ENCODE results near the gene BANF1. TPM values are rescaled to one million over a fixed set of nuclear protein-coding genes. Genes with fewer than 3 reads are reported as not detected.

Gene BANF1, protein sequence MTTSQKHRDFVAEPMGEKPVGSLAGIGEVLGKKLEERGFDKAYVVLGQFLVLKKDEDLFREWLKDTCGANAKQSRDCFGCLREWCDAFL
- 163 TPM for polyA plus RNA-seq (2013, experiment 1 of 2)
- 152 TPM for polyA plus RNA-seq (2013, experiment 2 of 2)

DNA sequence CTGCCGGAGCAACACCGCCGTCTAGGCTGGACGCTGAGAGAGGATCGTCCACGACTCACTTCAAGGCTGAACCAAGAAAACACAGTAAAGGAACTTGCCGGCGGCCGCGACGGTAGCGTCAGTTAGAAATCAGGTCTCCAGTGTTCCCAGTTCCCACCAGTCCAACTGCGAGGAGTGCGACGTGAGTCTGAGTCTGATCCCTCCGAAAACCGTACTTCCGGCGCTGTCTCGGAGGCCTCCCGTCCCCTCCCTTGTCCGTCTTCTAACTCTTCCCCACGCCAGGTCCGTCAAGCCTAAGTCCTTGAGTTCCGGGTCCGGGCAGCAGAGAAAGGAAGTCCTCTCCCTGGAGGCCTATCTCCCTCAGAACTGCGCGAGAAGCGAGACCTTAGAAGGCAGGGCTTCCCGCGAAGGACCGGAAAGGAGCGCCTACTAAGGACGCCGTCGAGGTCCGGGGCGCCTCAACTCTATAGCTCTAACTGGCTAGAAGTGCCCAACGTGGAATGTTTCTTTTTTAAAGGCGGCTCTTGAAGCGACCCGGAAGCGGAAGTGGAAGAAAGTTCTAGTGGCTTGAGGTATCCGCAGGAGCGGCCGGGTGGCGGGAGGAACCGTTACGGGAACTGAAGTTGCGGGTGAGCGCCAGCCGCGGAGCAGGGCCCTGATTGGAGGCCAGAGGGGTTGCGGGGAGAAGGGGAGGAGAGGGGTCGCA is at the start of gene BANF1, which contains the start of gene EIF1AD:
Gene BANF1 (plus strand): TSS at position 562 of the 706 bp plus-strand sequence. CDS start 748 bp downstream, outside the sequence.
Gene EIF1AD (minus strand): TSS at position 216 of the 706 bp plus-strand sequence. CDS start 1,768 bp downstream, outside the sequence.
- peak within 1 kb of the TSS; percentile 93 for H3K4me3 ChIP-seq (ENCODE audit: extremely low read depth, insufficient read depth, low read length, poor library complexity, severe bottlenecking)
- peaks cover 16% of the 10 kb centered on the region for H3K4me1 ChIP-seq (ENCODE audit: control insufficient read depth, insufficient read depth, low read length, poor library complexity, severe bottlenecking)
- peaks cover 61% of the 10 kb centered on the region for H3K36me3 ChIP-seq (ENCODE audit: control insufficient read depth, insufficient read depth, low read length)
- H3K9me3 ChIP-seq (ENCODE audit: control insufficient read depth, low read length) = no peaks in the 10 kb centered on the region
- WGBS, 2 experiments (ENCODE audit: insufficient coverage in 2 of 2) = 0% methylated on average over 48 to 49 of the region's 55 CpGs
- H3K27ac ChIP-seq (ENCODE audit: low read depth, low read length, severe bottlenecking) = peak within 1 kb of the TSS; percentile 98

DNA sequence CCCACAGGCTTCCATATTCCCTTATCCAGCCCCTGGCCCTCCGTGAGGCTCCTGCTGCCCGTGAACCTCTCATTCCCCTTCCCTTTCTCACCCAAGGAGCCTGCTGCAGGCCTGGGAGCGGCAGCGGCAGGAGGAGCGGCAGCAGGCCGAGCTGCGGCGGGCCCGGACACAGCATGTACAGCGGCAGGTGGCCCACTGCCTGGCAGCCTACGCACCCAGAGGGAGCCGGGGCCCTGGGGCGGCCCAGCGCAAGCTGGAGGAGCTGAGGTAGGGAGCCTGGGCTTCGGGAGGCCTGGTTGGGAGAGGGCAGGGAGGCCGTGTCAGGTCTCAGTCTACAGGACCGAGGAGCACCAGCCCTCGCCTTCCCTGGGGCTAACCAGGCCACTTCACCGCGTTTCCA is 48.8 kb upstream of the BANF1 start:
- Histone ChIP-seq H3K36me3 (ENCODE audit: control insufficient read depth, insufficient read depth, low read length) (no peaks in the 10 kb centered on the region), H3K4me3 (ENCODE audit: extremely low read depth, insufficient read depth, low read length, poor library complexity, severe bottlenecking) (no peak overlapping the region), H3K9me3 (ENCODE audit: control insufficient read depth, low read length) (no peaks in the 10 kb centered on the region), H3K27ac (ENCODE audit: low read depth, low read length, severe bottlenecking) (no peak overlapping the region), H3K4me1 (ENCODE audit: control insufficient read depth, insufficient read depth, low read length, poor library complexity, severe bottlenecking) (no peaks in the 10 kb centered on the region)
- 88 to 95% methylated on average over 8 to 14 of the region's 20 CpGs for WGBS, 2 experiments (ENCODE audit: insufficient coverage in 2 of 2)

DNA sequence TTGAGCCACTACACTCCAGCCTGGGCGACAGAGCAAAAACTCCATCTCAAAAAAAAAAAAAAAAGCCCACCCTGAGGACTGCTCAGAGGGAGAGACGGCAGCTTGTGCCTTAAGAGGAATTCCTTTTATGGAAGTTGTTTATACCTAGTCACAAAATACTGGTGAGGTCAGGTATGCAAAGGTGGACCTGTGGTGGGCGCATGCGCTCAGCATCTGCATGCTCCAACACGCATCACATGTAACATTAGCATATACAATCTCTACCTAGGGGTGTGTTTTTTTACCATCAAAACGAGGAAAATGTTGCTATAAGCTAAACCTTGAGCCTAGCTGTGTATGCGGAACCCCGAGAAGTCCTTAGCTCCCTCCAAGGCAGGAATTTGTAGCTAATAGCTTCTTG is 47.5 kb upstream of the BANF1 start:
- 79 to 88% methylated on average over 3 to 6 of the region's 8 CpGs for whole genome bisulfite sequencing, 2 experiments (ENCODE audit: insufficient coverage in 2 of 2)
- Histone ChIP-seq H3K27ac (ENCODE audit: low read depth, low read length, severe bottlenecking) (no peak overlapping the region), H3K9me3 (ENCODE audit: control insufficient read depth, low read length) (no peaks in the 10 kb centered on the region), H3K4me3 (ENCODE audit: extremely low read depth, insufficient read depth, low read length, poor library complexity, severe bottlenecking) (no peak overlapping the region), H3K4me1 (ENCODE audit: control insufficient read depth, insufficient read depth, low read length, poor library complexity, severe bottlenecking) (no peaks in the 10 kb centered on the region), H3K36me3 (ENCODE audit: control insufficient read depth, insufficient read depth, low read length) (no peaks in the 10 kb centered on the region)

DNA sequence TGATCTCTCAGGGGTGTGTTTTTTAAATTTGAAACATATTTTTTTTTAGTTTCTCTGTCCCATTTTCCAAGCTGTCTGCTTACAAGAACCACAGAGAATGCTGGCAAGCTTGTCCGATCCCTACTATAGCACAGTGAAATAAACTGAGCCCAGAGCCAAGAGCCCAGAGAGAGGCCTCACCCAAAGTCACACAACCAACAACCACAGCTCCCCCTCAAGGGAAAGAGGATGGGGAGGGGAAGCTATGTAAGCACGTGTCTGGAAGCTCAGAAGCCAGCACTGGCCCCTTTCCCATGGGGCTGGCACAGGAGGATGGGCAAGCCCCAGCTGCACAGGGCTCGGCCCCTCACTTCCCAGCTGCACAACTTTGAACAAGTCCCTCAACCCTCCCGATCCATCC is 44.0 kb upstream of the BANF1 start:
- H3K36me3 ChIP-seq (ENCODE audit: control insufficient read depth, insufficient read depth, low read length) = no peaks in the 10 kb centered on the region
- H3K27ac ChIP-seq (ENCODE audit: low read depth, low read length, severe bottlenecking) = no peak overlapping the region
- 75 to 100% methylated on average over 1 of the region's 4 CpGs for WGBS, 2 experiments (ENCODE audit: insufficient coverage in 2 of 2)
- H3K4me3 ChIP-seq (ENCODE audit: extremely low read depth, insufficient read depth, low read length, poor library complexity, severe bottlenecking) = no peak overlapping the region
- H3K4me1 ChIP-seq (ENCODE audit: control insufficient read depth, insufficient read depth, low read length, poor library complexity, severe bottlenecking) = peaks cover 5% of the 10 kb centered on the region
- H3K9me3 ChIP-seq (ENCODE audit: control insufficient read depth, low read length) = no peaks in the 10 kb centered on the region

DNA sequence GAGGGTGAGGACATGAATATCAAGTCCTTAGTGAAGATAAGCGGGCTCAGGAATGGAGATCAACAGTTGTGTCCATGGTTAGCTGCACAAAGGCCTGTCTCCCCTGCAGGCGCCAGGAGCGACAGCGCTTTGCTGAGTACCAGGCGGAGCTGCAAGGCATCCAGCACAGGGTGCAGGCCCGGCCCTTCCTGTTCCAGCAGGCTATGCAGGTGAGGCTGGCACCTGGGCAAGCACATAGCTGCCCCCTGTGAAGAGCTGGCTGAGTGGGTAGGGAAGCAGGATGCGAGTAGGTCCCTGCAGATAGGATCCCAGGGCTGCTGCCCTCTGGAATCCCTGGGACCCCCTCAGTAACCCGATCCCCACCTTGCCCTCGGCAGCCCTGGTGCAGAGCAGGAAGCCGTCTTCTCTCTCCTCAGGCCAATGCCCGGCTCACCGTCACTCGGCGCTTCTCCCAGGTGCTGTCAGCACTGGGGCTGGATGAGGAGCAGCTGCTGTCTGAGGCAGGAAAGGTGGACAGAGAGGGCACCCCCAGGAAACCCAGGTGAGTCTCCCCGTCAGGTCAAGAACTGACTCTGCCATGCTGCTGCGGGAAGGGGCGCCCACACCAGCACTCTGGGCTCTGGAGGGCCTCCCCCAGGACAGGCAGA is 43.4 kb upstream of the BANF1 start:
- peaks cover 4% of the 10 kb centered on the region for H3K36me3 ChIP-seq (ENCODE audit: control insufficient read depth, insufficient read depth, low read length)
- no peak overlapping the region for H3K27ac ChIP-seq (ENCODE audit: low read depth, low read length, severe bottlenecking)
- no peak overlapping the region for H3K4me3 ChIP-seq (ENCODE audit: extremely low read depth, insufficient read depth, low read length, poor library complexity, severe bottlenecking)
- 81 to 92% methylated on average over 16 to 17 of the region's 17 CpGs for WGBS, 2 experiments (ENCODE audit: insufficient coverage in 2 of 2)
- H3K9me3 ChIP-seq (ENCODE audit: control insufficient read depth, low read length) = no peaks in the 10 kb centered on the region
- peaks cover 5% of the 10 kb centered on the region for H3K4me1 ChIP-seq (ENCODE audit: control insufficient read depth, insufficient read depth, low read length, poor library complexity, severe bottlenecking)

DNA sequence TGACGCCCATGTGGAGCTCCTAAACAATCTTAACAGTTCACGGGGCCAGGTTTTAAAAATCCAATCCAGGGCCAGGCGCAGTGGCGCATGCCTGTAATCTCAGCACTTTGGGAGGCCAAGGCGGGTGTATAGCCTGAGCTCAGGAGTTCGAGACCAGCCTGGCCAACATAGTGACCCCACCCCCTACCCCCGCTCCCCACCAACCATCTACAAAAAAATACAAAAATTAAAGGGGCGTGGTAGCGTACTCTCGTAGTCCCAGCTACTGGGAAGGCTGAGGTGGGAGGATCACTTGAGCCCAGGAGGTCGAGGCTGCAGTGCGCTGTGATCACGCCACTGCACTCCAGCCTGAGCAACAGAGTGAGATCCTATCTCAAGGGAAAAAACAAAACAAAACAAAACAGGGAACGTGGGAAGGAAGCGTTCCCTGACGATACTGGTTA is 41.5 kb upstream of the BANF1 start:
- 64 to 71% methylated on average over 10 to 12 of the region's 16 CpGs for WGBS, 2 experiments (ENCODE audit: insufficient coverage in 2 of 2)
- Histone ChIP-seq H3K9me3 (ENCODE audit: control insufficient read depth, low read length) (no peaks in the 10 kb centered on the region), H3K4me3 (ENCODE audit: extremely low read depth, insufficient read depth, low read length, poor library complexity, severe bottlenecking) (peak overlapping the region; percentile 86), H3K36me3 (ENCODE audit: control insufficient read depth, insufficient read depth, low read length) (peaks cover 23% of the 10 kb centered on the region), H3K27ac (ENCODE audit: low read depth, low read length, severe bottlenecking) (peak overlapping the region; percentile 94), H3K4me1 (ENCODE audit: control insufficient read depth, insufficient read depth, low read length, poor library complexity, severe bottlenecking) (peaks cover 5% of the 10 kb centered on the region)

DNA sequence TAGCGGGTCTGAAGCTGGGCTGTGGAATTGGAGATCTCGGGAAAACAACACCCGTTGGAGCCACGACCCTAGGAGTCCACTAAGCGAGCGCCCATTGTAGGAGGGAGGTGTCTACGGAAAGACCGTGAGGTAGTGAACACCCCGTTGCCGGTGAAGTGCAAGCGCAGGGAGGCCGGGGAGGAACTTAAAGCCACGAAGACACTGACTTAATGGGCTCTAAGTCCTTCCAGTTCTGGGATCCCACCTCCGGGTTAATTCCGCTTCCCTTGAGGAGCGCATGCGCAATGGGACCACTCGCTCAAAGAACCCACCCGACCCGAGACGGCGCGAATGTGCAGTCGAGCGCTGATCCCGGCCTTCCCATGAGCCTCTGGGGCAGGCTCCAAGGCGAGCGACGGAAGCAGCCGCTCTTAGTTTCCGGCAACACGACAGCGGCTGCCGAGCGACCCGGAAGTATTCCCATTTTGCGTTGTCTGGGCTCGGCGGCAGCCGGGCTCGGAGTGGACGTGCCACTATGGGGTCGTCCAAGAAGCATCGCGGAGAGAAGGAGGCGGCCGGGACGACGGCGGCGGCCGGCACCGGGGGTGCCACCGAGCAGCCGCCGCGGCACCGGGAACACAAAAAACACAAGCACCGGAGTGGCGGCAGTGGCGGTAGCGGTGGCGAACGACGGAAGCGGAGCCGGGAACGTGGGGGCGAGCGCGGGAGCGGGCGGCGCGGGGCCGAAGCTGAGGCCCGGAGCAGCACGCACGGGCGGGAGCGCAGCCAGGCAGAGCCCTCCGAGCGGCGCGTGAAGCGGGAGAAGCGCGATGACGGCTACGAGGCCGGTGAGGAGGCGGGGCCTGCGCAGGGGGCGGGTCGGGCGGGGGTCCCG is 40.8 kb upstream of the BANF1 start, which contains the start of gene SART1:
Gene SART1 (plus strand): TSS at position 468 of the 874 bp plus-strand sequence. CDS start 47 bp downstream, at position 515.
- Histone ChIP-seq H3K36me3 (ENCODE audit: control insufficient read depth, insufficient read depth, low read length) (peaks cover 30% of the 10 kb centered on the region), H3K4me3 (ENCODE audit: extremely low read depth, insufficient read depth, low read length, poor library complexity, severe bottlenecking) (peak within 1 kb of the TSS; percentile 86), H3K27ac (ENCODE audit: low read depth, low read length, severe bottlenecking) (peak within 1 kb of the TSS; percentile 94), H3K9me3 (ENCODE audit: control insufficient read depth, low read length) (no peaks in the 10 kb centered on the region), H3K4me1 (ENCODE audit: control insufficient read depth, insufficient read depth, low read length, poor library complexity, severe bottlenecking) (peaks cover 5% of the 10 kb centered on the region)
- WGBS, 2 experiments (ENCODE audit: insufficient coverage in 2 of 2) = 0% methylated on average over 76 to 91 of the region's 97 CpGs

DNA sequence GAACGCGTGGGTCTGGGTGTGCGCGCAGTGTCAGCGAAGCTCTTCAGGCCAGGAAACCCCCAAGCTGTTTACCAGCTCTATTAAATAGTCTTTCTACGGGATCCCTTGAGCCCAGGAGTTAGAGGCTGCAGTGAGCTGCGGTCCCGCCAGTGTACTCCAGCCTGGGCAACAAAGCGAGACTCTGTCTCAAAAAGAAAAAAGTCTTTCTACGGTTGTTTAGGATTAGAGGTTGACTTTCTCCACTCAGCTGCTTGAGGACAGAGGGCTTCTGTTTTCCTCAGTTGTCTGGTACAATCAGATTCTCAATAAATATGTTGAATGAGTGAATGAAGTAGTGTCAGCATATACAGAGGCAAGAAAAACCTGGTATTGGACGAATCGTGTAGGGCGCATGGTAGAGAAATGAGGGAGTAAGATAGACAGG is 40.1 kb upstream of the BANF1 start:
- Histone ChIP-seq H3K36me3 (ENCODE audit: control insufficient read depth, insufficient read depth, low read length) (peaks cover 36% of the 10 kb centered on the region), H3K9me3 (ENCODE audit: control insufficient read depth, low read length) (no peaks in the 10 kb centered on the region), H3K4me1 (ENCODE audit: control insufficient read depth, insufficient read depth, low read length, poor library complexity, severe bottlenecking) (peaks cover 5% of the 10 kb centered on the region), H3K4me3 (ENCODE audit: extremely low read depth, insufficient read depth, low read length, poor library complexity, severe bottlenecking) (peak overlapping the region; percentile 86), H3K27ac (ENCODE audit: low read depth, low read length, severe bottlenecking) (no peak overlapping the region)
- 8 to 11% methylated on average over 6 to 12 of the region's 13 CpGs for WGBS, 2 experiments (ENCODE audit: insufficient coverage in 2 of 2)

DNA sequence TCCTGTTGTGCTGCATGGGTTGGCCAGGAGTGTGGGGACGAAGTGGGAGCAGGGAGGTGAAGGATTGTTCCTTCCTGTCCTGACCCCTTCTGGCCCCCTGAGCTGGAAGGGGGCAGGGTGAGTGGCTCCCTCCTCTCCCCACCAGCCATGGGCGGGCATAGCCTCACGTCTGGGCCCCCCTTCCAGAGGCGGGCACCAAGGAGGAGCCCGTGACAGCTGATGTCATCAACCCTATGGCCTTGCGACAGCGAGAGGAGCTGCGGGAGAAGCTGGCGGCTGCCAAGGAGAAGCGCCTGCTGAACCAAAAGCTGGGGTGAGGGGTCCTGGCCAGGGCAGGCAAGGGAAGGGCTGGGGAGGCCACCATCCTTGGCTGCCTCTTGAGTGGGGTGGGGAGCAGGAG is 37.4 kb upstream of the BANF1 start:
- Histone ChIP-seq H3K36me3 (ENCODE audit: control insufficient read depth, insufficient read depth, low read length) (peaks cover 64% of the 10 kb centered on the region), H3K9me3 (ENCODE audit: control insufficient read depth, low read length) (no peaks in the 10 kb centered on the region), H3K4me1 (ENCODE audit: control insufficient read depth, insufficient read depth, low read length, poor library complexity, severe bottlenecking) (peaks cover 5% of the 10 kb centered on the region), H3K27ac (ENCODE audit: low read depth, low read length, severe bottlenecking) (no peak overlapping the region), H3K4me3 (ENCODE audit: extremely low read depth, insufficient read depth, low read length, poor library complexity, severe bottlenecking) (no peak overlapping the region)
- WGBS, 2 experiments (ENCODE audit: insufficient coverage in 2 of 2) = 81 to 94% methylated on average over 6 to 7 of the region's 10 CpGs
